Activated CD4-positive, alpha-beta T cell treated with anti-CD3 and anti-CD28 coated beads for 36 hours (primary cell): ENCODE results near the gene SMYD3. TPM values are rescaled to one million over a fixed set of nuclear protein-coding genes. Genes with fewer than 3 reads are reported as not detected.
"Not testable (repeated sequence)": the region's sequence is repeated elsewhere in the genome, so short reads cannot be mapped to it uniquely, and the experiment has no call there.

Source experiments
- ATAC-seq: fragments of 200-7000 bp; cut with Tn5 transposase; one replicate; pipeline ENCODE4 v1.10.0; 2021; ENCODE audit warnings: mild to moderate bottlenecking, moderate library complexity
- CTCF ChIA-PET: fragments of 350-600 bp; sonication (Branson Sonifier 250); formaldehyde crosslinking; loops from one replicate; lab custom pipeline; 2021; ENCODE audit warnings: antibody characterized with exemption; lab: Charles Lee
- POLR2A ChIA-PET: fragments of 350-600 bp; sonication (Branson Sonifier 250); formaldehyde crosslinking; loops from one replicate; lab custom pipeline; 2021; ENCODE audit warnings: antibody characterized with exemption, inconsistent platforms; lab: Charles Lee
- DNase-seq: peaks from one replicate; pipeline ENCODE4 v3.0.0-alpha.2; 2020
- H3K27ac Mint-ChIP-seq: one replicate; pipeline ENCODE4 v1.8.0; 2021; ENCODE audit warnings: mixed read lengths
- H3K27me3 Mint-ChIP-seq: one replicate; pipeline ENCODE4 v1.8.0; 2021; ENCODE audit warnings: mixed read lengths
- H3K36me3 Mint-ChIP-seq: one replicate; pipeline ENCODE4 v1.8.0; 2021; ENCODE audit warnings: low read depth, mixed read lengths
- H3K4me1 Mint-ChIP-seq: one replicate; pipeline ENCODE4 v1.8.0; 2021; ENCODE audit warnings: mixed read lengths
- H3K4me3 Mint-ChIP-seq: one replicate; pipeline ENCODE4 v1.8.0; 2021; ENCODE audit warnings: mild to moderate bottlenecking, moderate library complexity, mixed read lengths
- H3K9me3 Mint-ChIP-seq: one replicate; pipeline ENCODE4 v1.8.0; 2021; ENCODE audit warnings: low read depth, mixed read lengths
- intact Hi-C, 2 experiments: fragments of 100-400 bp; cut with DNase I in 1 of 2; cut with micrococcal nuclease in 1 of 2; formaldehyde crosslinking; loops; one replicate each; pipeline versions ENCODE4 v1.14.2 to v1.15.1; 2022 to 2024; cut with DNase I, micrococcal nuclease
- total RNA-seq, 2 experiments: library from RNA; stranded (reverse); gene quantifications; one replicate each; pipeline ENCODE4 v1.2.3, GENCODE V29; 2021

SMYD3 gene
- total RNA-seq, 2 experiments from 2014 or later, result 17.2 to 18.4 TPM

- H3K36me3 Mint-ChIP-seq, result peaks cover 34% of the 10 kb centered on the region
- H3K4me1 Mint-ChIP-seq, result no peaks in the 10 kb centered on the region
- no peak overlapping the region for H3K27ac Mint-ChIP-seq
- intact Hi-C loops, result no loop called here
- DNase-seq, result no peak
- no peak overlapping the region for H3K4me3 Mint-ChIP-seq
- ATAC-seq, result no peak
- no peaks in the 10 kb centered on the region for H3K27me3 Mint-ChIP-seq
- H3K9me3 Mint-ChIP-seq, result peaks cover 22% of the 10 kb centered on the region
- POLR2A ChIA-PET, result no interaction called here
- CTCF ChIA-PET, result interaction anchor here (0.6 to 1.1 kb wide), 3 partner anchors 10 to 98 kb away, joined by 3 to 7 read pairs (median 3); no protein-coding TSS in a partner anchor
These were observed 752.6 kb downstream of the SMYD3 start for GRCh38 chr1:245754463-245754961.

GRCh38 chr1:245753807-245754206 is 753.3 kb downstream of the SMYD3 start:
- Mint-ChIP-seq H3K4me1 (no peaks in the 10 kb centered on the region), H3K27me3 (no peaks in the 10 kb centered on the region), H3K36me3 (peaks cover 34% of the 10 kb centered on the region), H3K4me3 (no peak overlapping the region), H3K9me3 (peaks cover 25% of the 10 kb centered on the region), H3K27ac (no peak overlapping the region)
- ATAC-seq (no peak), DNase-seq (no peak)
- CTCF ChIA-PET, result interaction anchor here (0.6 kb wide), 2 partner anchors 205 to 994 kb away, joined by 3 to 4 read pairs; no protein-coding TSS in a partner anchor
- POLR2A ChIA-PET, result no interaction called here
- intact Hi-C loops, result no loop called here

DNA sequence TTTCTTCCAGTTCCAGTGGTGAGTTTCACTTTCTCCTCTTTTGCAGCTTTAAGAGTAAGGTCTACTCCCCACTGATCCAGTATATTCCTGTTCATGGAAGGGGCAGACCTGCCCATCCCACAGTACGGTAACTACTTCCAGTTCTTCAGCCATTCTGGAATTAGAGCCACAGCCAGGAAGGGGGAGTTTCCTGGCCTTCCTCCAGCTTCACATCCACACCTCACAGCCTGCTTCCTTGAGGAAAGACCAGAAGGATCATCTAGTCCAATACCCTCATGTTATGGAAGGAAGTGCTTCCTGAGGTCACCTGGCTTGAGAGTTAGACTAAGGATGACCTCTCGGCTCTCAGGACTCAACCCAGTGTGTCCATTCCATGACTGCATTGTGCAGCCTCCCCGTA is 754.5 kb downstream of the SMYD3 start:
- DNase-seq, result no peak
- Mint-ChIP-seq H3K4me3 (no peak overlapping the region), H3K27me3 (no peaks in the 10 kb centered on the region), H3K9me3 (peaks cover 20% of the 10 kb centered on the region), H3K27ac (no peak overlapping the region), H3K36me3 (peaks cover 37% of the 10 kb centered on the region), H3K4me1 (no peaks in the 10 kb centered on the region)
- CTCF ChIA-PET, result no interaction called here
- intact Hi-C loops, result no loop called here
- POLR2A ChIA-PET, result no interaction called here
- ATAC-seq, result no peak

DNA sequence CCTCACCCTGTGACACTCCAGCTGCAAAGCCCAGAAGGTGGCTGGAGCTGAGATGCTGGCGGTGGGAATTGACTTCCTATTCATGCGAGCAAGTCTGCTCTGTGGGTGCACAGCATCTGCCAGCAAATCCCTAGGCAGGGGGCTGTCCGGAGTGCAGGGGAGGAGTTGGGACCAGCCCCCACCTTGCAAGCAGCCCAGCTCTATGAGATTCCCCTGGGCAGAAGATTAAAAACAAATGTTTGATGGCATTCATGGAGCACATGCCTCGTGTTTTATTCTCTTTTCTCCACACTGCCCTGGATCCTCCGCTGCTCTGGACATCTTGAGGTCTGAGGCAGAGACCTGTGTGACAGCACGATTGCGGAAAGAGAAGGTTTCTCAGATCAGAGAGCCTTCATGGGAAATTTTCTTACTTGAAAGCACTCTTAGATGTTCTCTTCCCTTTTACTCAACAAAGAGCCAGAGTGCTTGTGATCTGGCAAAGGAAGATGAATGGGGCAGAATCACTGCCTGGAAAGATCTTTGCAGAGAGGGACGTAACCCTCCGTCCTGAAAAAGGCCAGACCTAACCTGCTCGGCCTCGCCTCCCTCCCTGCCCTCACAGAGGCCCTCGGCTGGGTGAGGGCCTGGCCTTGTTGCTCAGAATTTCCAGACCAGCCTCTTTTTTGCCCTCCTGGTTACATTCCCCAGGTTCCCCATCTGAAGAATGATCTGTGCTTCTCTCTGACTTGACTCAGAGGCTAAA is 755.2 kb downstream of the SMYD3 start:
- Mint-ChIP-seq H3K9me3 (peaks cover 21% of the 10 kb centered on the region), H3K27ac (no peak overlapping the region), H3K4me1 (no peaks in the 10 kb centered on the region), H3K27me3 (no peaks in the 10 kb centered on the region), H3K36me3 (peaks cover 42% of the 10 kb centered on the region), H3K4me3 (no peak overlapping the region)
- intact Hi-C loops, result no loop called here
- ChIA-PET CTCF (no interaction called here), POLR2A (no interaction called here)
- no peak for ATAC-seq
- no peak for DNase-seq

- H3K27me3 Mint-ChIP-seq, result no peaks in the 10 kb centered on the region
- H3K4me3 Mint-ChIP-seq, result no peak overlapping the region
- intact Hi-C loops, result no loop called here
- no peak for ATAC-seq
- H3K9me3 Mint-ChIP-seq, result peaks cover 20% of the 10 kb centered on the region
- H3K27ac Mint-ChIP-seq, result no peak overlapping the region
- peaks cover 46% of the 10 kb centered on the region for H3K36me3 Mint-ChIP-seq
- DNase-seq, result no peak
- POLR2A ChIA-PET, result no interaction called here
- CTCF ChIA-PET, result no interaction called here
- H3K4me1 Mint-ChIP-seq, result no peaks in the 10 kb centered on the region
These were observed 756.0 kb downstream of the SMYD3 start for GRCh38 chr1:245751116-245751515.

GRCh38 chr1:245750261-245750660 is 756.8 kb downstream of the SMYD3 start:
- intact Hi-C loops, result no loop called here
- Mint-ChIP-seq H3K27me3 (no peaks in the 10 kb centered on the region), H3K9me3 (peaks cover 18% of the 10 kb centered on the region), H3K27ac (no peak overlapping the region), H3K4me3 (no peak overlapping the region), H3K4me1 (no peaks in the 10 kb centered on the region), H3K36me3 (peaks cover 43% of the 10 kb centered on the region)
- ATAC-seq (no peak), DNase-seq (no peak)
- ChIA-PET CTCF (interaction anchor here (0.6 kb wide), 1 partner anchor 82 kb away, joined by 5 read pairs; no protein-coding TSS in a partner anchor), POLR2A (no interaction called here)

- H3K27me3 Mint-ChIP-seq, result no peaks in the 10 kb centered on the region
- ChIA-PET POLR2A (no interaction called here), CTCF (no interaction called here)
- ATAC-seq (no peak), DNase-seq (no peak)
- no peak overlapping the region for H3K27ac Mint-ChIP-seq
- peaks cover 42% of the 10 kb centered on the region for H3K36me3 Mint-ChIP-seq
- intact Hi-C loops, result no loop called here
- H3K9me3 Mint-ChIP-seq, result peaks cover 22% of the 10 kb centered on the region
- H3K4me1 Mint-ChIP-seq, result no peaks in the 10 kb centered on the region
- H3K4me3 Mint-ChIP-seq, result no peak overlapping the region
These were observed 758.0 kb downstream of the SMYD3 start for GRCh38 chr1:245749053-245749452.

GRCh38 chr1:245748646-245749045 is 758.4 kb downstream of the SMYD3 start:
- ChIA-PET POLR2A (no interaction called here), CTCF (interaction anchor here (0.7 kb wide), 1 partner anchor 105 kb away, joined by 3 read pairs; no protein-coding TSS in a partner anchor)
- DNase-seq (no peak), ATAC-seq (no peak)
- H3K27me3 Mint-ChIP-seq, result no peaks in the 10 kb centered on the region
- no peak overlapping the region for H3K4me3 Mint-ChIP-seq
- H3K27ac Mint-ChIP-seq, result no peak overlapping the region
- no peaks in the 10 kb centered on the region for H3K4me1 Mint-ChIP-seq
- intact Hi-C loops, result no loop called here
- peaks cover 42% of the 10 kb centered on the region for H3K36me3 Mint-ChIP-seq
- H3K9me3 Mint-ChIP-seq, result peaks cover 22% of the 10 kb centered on the region

GRCh38 chr1:245748240-245748639 is 758.8 kb downstream of the SMYD3 start:
- CTCF ChIA-PET, result interaction anchor here (0.7 kb wide), 1 partner anchor 105 kb away, joined by 3 read pairs; no protein-coding TSS in a partner anchor
- peaks cover 22% of the 10 kb centered on the region for H3K9me3 Mint-ChIP-seq
- no peak overlapping the region for H3K27ac Mint-ChIP-seq
- intact Hi-C loops, result no loop called here
- no peaks in the 10 kb centered on the region for H3K4me1 Mint-ChIP-seq
- no peaks in the 10 kb centered on the region for H3K27me3 Mint-ChIP-seq
- DNase-seq, result no peak
- H3K36me3 Mint-ChIP-seq, result peaks cover 42% of the 10 kb centered on the region
- no peak overlapping the region for H3K4me3 Mint-ChIP-seq
- POLR2A ChIA-PET, result no interaction called here
- no peak for ATAC-seq

DNA sequence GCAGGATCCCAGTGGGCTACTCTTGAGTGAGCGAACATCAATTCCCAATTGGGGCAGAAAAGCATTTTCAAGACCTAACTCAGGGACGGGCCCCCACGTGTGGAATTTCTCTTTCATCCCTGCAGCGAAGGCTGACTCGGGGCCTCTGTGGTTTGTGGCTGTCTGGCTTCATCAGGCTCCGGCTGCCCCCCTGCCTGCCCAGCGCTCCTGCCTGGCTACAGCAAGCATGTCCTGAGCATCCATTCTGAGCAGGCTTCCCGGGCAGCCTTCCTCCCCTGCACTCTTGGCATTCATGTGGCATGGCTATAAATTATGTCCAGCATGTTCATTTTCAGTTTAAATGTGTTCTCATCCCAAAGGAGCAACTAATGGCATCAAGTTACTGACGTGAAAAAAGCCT is 764.2 kb downstream of the SMYD3 start:
- Mint-ChIP-seq H3K27ac (no peak overlapping the region), H3K27me3 (no peaks in the 10 kb centered on the region), H3K4me3 (no peak overlapping the region), H3K4me1 (no peaks in the 10 kb centered on the region), H3K36me3 (peaks cover 14% of the 10 kb centered on the region), H3K9me3 (peaks cover 17% of the 10 kb centered on the region)
- ChIA-PET CTCF (interaction anchor here (0.7 kb wide), 1 partner anchor 647 kb away, joined by 3 read pairs; no protein-coding TSS in a partner anchor), POLR2A (no interaction called here)
- ATAC-seq (no peak), DNase-seq (no peak)
- intact Hi-C loops, result no loop called here

GRCh38 chr1:245740336-245740735 is 766.7 kb downstream of the SMYD3 start:
- H3K4me1 Mint-ChIP-seq, H3K36me3 Mint-ChIP-seq, POLR2A ChIA-PET, H3K4me3 Mint-ChIP-seq, intact Hi-C loops, CTCF ChIA-PET, H3K27ac Mint-ChIP-seq, DNase-seq, ATAC-seq, H3K27me3 Mint-ChIP-seq: not testable (repeated sequence)
- H3K9me3 Mint-ChIP-seq, result peaks cover 10% of the 10 kb centered on the region

DNA sequence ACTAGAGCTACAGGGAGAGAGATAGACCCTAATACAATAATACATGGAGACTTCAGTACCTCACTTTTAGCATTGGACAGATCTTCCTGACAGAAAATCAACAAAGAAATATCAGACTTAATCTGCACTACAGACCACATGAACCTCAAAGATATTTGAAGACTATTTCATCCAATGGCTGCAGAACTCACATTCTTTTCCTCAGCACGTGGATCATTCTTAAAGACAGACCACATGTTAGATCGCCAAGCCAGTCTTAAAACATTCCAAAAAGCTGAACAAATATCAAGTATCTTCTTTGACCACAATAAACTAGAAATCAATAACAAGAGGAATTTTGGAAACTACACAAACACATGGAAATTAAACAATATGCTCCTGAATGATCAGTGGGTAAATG is 776.3 kb downstream of the SMYD3 start:
- POLR2A ChIA-PET, result no interaction called here
- ATAC-seq (no peak), DNase-seq (no peak)
- Mint-ChIP-seq H3K27me3 (no peaks in the 10 kb centered on the region), H3K4me1 (no peaks in the 10 kb centered on the region), H3K9me3 (peaks cover 41% of the 10 kb centered on the region), H3K4me3 (no peak overlapping the region), H3K27ac (no peak overlapping the region), H3K36me3 (peaks cover 4% of the 10 kb centered on the region)
- CTCF ChIA-PET, result interaction anchor here (0.5 kb wide), 1 partner anchor 74 kb away, joined by 3 read pairs; no protein-coding TSS in a partner anchor
- intact Hi-C loops, result no loop called here
